Erythroblast (primary cell): ENCODE measurements around the gene GPR37.

Experiments
- GATA1 ChIP-seq: IDR thresholded peaks from 2 replicates; pipeline ENCODE4 v1.6.1; 2011; ENCODE audit warnings: low read depth, mild to moderate bottlenecking, control low read depth, low read length, moderate library complexity
- POLR2A ChIP-seq: IDR thresholded peaks from 2 replicates; pipeline ENCODE4 v1.6.1; 2011; ENCODE audit warnings: mild to moderate bottlenecking, low read length

GRCh38 chr7:124716894-124717293 is 48.7 kb downstream of the GPR37 start:
- TF ChIP-seq POLR2A (no peak), GATA1 (no peak)
